ENCODE data around the gene RAB18. TPM values are rescaled to one million over a fixed set of nuclear protein-coding genes. Genes with fewer than 3 reads are reported as not detected.

Gene RAB18
- total and polyA plus RNA-seq, 10 of the 15 experiments (the other 5 are each of a cell fraction or from before 2014, with no cell fraction given), result 13.4 to 98.8 (median 42.1) TPM

DNA sequence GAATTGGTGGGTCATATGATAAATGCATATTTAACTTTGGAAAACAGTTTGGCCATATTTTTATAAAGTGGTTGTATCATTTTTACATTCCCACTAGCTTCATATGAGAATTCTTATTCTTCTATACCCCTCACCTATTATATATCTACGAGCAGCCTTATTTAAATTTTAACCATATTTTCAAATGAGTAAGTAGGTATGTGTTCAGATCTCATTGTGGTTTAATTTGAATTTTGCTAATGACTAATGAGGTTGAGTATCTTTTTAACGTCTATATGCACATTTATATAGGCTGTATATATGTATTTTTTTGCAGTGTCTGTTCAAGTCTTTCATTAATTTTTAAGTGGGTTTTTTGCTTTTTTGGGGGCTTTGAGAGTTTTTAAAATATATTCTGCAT is 14.2 kb downstream of the RAB18 start:
- ChIA-PET POLR2A (interaction anchor here (0.6 kb wide), 1 partner anchor 23 kb away, joined by 3 read pairs; no protein-coding TSS in a partner anchor), RAD21 (ENCODE audit: unreplicated experiment) (no interaction called here), CTCF (no interaction called here), SMC1A (ENCODE audit: uncharacterized antibody, unreplicated experiment) (interaction anchor here (0.7 to 1.1 kb wide), 3 partner anchors 10 to 15 kb away, joined by 3 to 7 read pairs (median 5); no protein-coding TSS in a partner anchor)
- Histone ChIP-seq H3K4me2 (ENCODE audit: control insufficient read depth, insufficient read depth) (no peak overlapping the region), H3K27me3 (replicated peaks in 1 of 2; ENCODE audit: control insufficient read depth in 2 of 2, insufficient read depth in 2 of 2, low read length in 1 of 2) (no peaks in the 10 kb centered on the region), H3K9ac (ENCODE audit: control insufficient read depth, insufficient read depth, low read length) (no peak overlapping the region), H3K36me3 (ENCODE audit: control insufficient read depth in 2 of 2, insufficient read depth in 2 of 2, low read length in 1 of 2) (peaks cover 0 to 10% of the 10 kb centered on the region in 2 experiments; a peak in 2 of 4 replicates), H3K27ac (ENCODE audit: control insufficient read depth, insufficient read depth) (no peak overlapping the region), H3K4me1 (ENCODE audit: control insufficient read depth, insufficient read depth, low read length) (no peaks in the 10 kb centered on the region), H3K79me2 (ENCODE audit: control insufficient read depth, insufficient read depth, low read length) (peaks cover 5% of the 10 kb centered on the region), H2AFZ (ENCODE audit: control insufficient read depth, low read depth, low read length) (no peak overlapping the region), H4K20me1 (ENCODE audit: control insufficient read depth, insufficient read depth) (no peaks in the 10 kb centered on the region), H3K4me3 (no peak overlapping the region), H3K9me3 (replicated peaks; ENCODE audit: control insufficient read depth, insufficient read depth, low read length) (peaks cover under 1% of the 10 kb centered on the region; the same call in 2 of the 3 replicates)
- FAIRE-seq (no peak), DNase-seq (ENCODE audit: low read depth, low spot score) (no peak), ATAC-seq (no peak)
- in situ Hi-C loops (cut with MboI) (no loop called here), intact Hi-C loops (cut with micrococcal nuclease; ENCODE audit: unreplicated experiment) (no loop called here)
- no TSS peak for BruUV-seq (replicated peaks)
- WGBS (ENCODE audit: insufficient coverage, insufficient replicate concordance, low lambda C conversion rate, missing lambda C conversion rate), result 65% methylated on average over 2 of the region's 2 CpGs
- no peak for TF ChIP-seq BMI1 (IDR thresholded peaks at IDR 0.05; ENCODE audit: borderline replicate concordance)
- no peak for TF ChIP-seq NR2C2 (IDR thresholded peaks at IDR 0.05; ENCODE audit: borderline replicate concordance, control insufficient read depth, insufficient read length, low read depth)
- TF ChIP-seq MEF2A (IDR thresholded peaks at IDR 0.05; ENCODE audit: insufficient read depth, low read depth, low read length), result no peak
- TF ChIP-seq SPI1 (IDR thresholded peaks at IDR 0.05; ENCODE audit: borderline replicate concordance, insufficient read depth, low read depth, low read length), result no peak
- TF ChIP-seq, protein P1, sequence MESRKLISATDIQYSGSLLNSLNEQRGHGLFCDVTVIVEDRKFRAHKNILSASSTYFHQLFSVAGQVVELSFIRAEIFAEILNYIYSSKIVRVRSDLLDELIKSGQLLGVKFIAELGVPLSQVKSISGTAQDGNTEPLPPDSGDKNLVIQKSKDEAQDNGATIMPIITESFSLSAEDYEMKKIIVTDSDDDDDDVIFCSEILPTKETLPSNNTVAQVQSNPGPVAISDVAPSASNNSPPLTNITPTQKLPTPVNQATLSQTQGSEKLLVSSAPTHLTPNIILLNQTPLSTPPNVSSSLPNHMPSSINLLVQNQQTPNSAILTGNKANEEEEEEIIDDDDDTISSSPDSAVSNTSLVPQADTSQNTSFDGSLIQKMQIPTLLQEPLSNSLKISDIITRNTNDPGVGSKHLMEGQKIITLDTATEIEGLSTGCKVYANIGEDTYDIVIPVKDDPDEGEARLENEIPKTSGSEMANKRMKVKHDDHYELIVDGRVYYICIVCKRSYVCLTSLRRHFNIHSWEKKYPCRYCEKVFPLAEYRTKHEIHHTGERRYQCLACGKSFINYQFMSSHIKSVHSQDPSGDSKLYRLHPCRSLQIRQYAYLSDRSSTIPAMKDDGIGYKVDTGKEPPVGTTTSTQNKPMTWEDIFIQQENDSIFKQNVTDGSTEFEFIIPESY (IDR thresholded peaks at IDR 0.05), result no peak
- no peak for TF ChIP-seq MTA3 (IDR thresholded peaks at IDR 0.05; ENCODE audit: borderline replicate concordance, low read length)
- no peak for TF ChIP-seq SP1 (IDR thresholded peaks at IDR 0.05; ENCODE audit: low read depth, low read length)
- TF ChIP-seq CBX3 (IDR thresholded peaks at IDR 0.05; ENCODE audit: borderline replicate concordance, low read depth), result no peak
- TF ChIP-seq, protein P2, sequence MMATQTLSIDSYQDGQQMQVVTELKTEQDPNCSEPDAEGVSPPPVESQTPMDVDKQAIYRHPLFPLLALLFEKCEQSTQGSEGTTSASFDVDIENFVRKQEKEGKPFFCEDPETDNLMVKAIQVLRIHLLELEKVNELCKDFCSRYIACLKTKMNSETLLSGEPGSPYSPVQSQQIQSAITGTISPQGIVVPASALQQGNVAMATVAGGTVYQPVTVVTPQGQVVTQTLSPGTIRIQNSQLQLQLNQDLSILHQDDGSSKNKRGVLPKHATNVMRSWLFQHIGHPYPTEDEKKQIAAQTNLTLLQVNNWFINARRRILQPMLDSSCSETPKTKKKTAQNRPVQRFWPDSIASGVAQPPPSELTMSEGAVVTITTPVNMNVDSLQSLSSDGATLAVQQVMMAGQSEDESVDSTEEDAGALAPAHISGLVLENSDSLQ (IDR thresholded peaks at IDR 0.05), result no peak
- TF ChIP-seq FOXK2 (IDR thresholded peaks at IDR 0.05), result no peak
- no peak for TF ChIP-seq ZBED1 (IDR thresholded peaks at IDR 0.05; ENCODE audit: borderline replicate concordance)
- TF ChIP-seq, protein P3, sequence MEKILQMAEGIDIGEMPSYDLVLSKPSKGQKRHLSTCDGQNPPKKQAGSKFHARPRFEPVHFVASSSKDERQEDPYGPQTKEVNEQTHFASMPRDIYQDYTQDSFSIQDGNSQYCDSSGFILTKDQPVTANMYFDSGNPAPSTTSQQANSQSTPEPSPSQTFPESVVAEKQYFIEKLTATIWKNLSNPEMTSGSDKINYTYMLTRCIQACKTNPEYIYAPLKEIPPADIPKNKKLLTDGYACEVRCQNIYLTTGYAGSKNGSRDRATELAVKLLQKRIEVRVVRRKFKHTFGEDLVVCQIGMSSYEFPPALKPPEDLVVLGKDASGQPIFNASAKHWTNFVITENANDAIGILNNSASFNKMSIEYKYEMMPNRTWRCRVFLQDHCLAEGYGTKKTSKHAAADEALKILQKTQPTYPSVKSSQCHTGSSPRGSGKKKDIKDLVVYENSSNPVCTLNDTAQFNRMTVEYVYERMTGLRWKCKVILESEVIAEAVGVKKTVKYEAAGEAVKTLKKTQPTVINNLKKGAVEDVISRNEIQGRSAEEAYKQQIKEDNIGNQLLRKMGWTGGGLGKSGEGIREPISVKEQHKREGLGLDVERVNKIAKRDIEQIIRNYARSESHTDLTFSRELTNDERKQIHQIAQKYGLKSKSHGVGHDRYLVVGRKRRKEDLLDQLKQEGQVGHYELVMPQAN (conservative IDR thresholded peaks at IDR 0.05), result no peak

All from GM12878 (cell line).